SKM-1 treated with dmso at 0.1 percent for 144 hours (cell line): ENCODE data around the gene ZDHHC19.
"Not testable (repeated sequence)": the region's sequence is repeated elsewhere in the genome, so short reads cannot be mapped to it uniquely, and the experiment has no call there.

ENCODE experiments used
- DNase-seq: peaks from one replicate; lab custom pipeline; 2025; ENCODE audit not compliant: unreplicated experiment; lab: John Stamatoyannopoulos, UW

Gene ZDHHC19

GRCh38 chr3:196205442-196206205 is 5.6 kb downstream of the ZDHHC19 start:
- not testable (repeated sequence) for DNase-seq

GRCh38 chr3:196203846-196204245 is 7.4 kb downstream of the ZDHHC19 start:
- no peak for DNase-seq

- no peak for DNase-seq
Observed at GRCh38 chr3:196202516-196202970, 8.7 kb downstream of the ZDHHC19 start.

- peak; percentile 49 for DNase-seq
Observed at GRCh38 chr3:196198771-196199753, 12.1 kb downstream of the ZDHHC19 start.

GRCh38 chr3:196198081-196198675 is 13.0 kb downstream of the ZDHHC19 start:
- DNase-seq = no peak

- DNase-seq = no peak
Observed at GRCh38 chr3:196197524-196197923, 13.7 kb downstream of the ZDHHC19 start.

DNA sequence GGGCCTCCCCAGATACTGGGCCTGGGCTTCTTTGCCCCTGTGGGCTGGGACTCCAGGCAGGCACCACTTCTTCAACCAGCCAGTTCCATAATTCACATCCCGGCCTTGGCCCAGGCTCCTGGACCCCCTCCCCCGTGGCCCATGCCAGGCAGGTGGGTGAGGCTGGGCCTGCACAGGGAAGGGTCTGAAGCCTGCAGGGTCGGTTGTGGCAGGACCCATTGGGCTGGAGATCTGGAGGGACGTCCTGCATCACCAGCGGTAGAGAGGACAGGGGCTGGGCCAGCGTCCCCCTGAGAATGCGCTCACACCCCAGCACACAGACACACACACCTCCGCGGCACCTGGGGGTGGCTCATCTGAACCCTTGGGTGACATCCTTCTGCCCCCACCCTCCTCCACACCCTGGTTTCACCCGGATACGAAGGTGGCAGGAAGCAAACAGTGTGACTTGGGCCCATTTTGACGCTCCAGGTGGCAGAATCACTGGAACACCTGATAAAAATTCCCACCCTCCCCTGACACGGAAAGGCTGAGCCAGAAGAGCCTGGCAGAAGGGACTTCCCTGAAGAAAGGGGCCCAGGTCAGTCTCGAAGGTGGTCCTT is 15.4 kb downstream of the ZDHHC19 start:
- DNase-seq = no peak

DNA sequence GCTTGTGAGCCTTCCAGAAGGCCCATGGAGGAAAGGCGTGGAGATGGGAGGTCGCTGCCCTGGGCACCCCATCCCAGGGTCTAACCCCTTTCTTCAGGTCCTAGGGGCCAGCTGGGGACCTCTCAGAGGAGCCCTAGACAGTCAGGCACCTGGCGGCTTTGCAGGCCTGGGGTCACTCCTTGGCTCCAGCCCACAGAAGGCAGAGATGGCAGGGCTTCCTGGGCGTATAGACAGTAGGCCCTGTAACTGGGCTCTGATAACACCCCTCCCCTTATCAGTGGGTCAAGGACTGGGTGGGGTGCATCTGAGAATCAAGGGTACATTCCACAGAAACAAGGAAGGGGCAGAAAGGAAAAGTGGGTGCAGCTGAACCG is 16.7 kb downstream of the ZDHHC19 start:
- no peak for DNase-seq

DNA sequence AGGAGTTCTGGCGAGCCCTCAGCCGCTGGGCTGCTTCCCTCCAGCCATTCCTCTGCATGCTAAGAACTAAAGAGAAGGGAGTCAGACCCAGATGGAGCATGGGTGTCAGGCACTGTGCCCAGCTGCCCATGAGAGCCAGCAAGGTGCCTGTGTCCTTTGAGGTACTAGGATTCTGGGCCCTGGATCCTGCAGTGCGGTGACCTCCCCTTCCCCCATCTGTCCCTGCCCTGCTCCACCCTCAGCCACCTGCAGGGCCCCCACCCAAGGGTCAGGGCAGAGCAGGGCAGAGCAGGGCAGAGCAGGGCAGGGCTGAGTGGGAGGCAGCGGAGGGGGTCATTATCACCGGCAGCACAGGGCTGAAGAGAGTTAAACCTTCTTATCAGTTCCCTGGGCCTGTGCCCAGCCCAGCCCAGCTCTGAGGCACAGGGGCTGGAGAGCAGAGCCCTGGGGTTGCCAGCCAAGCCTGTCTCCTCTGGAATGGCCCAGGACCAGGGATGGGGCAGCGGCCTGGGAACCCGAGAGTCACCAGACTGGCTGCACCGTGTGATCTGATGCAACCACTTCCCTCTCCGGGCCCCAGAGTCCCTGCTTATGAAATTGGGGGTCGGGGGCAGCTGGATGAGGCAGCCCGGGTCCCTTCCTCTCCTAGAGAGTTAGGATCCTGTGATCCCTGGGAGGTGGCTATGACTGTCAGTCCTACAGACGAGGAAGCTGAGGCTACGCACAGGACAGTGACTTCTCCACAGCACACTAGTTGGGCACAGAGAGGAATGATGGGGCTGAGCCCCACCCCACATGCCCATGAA is 17.3 kb downstream of the ZDHHC19 start:
- DNase-seq = no peak

- no peak for DNase-seq
Observed at GRCh38 chr3:196193133-196193735, 18.0 kb downstream of the ZDHHC19 start.

GRCh38 chr3:196192524-196193051 is 18.6 kb downstream of the ZDHHC19 start:
- DNase-seq = peak; percentile 28

DNA sequence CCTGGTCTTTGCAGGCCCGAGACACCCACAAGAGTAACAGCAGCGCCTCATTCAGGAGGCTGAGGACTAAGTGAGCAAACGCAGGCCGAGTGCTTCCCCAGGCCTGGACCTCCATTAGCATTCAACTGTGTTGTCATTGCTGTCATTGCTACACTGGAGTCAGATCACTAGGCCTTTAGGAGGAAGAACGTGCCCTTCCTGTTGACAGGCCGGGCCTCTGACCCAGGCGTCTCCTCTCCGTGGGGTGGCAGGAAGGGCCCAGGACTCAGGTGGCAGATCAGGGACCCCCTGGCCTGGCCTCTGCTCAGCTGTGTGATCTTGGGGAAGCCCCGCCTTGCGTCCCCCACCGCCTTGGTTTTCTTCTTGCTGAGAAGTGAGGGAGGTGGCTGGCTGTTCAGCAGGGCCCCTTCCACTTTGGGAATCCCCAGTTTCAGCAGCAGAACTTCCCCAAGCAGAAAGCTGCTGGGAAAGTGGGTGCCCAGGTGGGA is 19.1 kb downstream of the ZDHHC19 start:
- peak; percentile 81 for DNase-seq

GRCh38 chr3:196189566-196190347 is 21.4 kb downstream of the ZDHHC19 start:
- DNase-seq = no peak

- DNase-seq = no peak
Observed at GRCh38 chr3:196186651-196187573, 24.3 kb downstream of the ZDHHC19 start.

DNA sequence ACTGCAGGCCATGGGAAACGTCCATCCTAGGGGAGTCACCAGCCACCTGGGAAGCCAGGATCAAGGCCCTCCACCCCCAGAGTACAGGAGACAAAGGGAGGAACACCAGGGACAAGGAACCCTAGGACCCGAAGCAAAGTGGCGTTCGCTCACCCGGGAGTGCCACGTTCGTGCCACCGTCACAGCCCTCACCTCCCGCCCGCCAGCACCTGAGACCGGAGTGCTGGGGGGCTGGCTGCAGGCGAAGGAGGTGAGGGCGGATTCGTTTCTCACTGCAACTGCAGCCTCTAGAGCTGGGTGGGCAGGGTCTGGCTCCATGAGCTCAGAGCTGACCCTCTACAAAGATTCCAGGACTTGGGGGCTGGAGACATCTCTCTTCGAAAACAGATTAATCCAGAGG is 26.3 kb downstream of the ZDHHC19 start:
- DNase-seq = no peak

DNA sequence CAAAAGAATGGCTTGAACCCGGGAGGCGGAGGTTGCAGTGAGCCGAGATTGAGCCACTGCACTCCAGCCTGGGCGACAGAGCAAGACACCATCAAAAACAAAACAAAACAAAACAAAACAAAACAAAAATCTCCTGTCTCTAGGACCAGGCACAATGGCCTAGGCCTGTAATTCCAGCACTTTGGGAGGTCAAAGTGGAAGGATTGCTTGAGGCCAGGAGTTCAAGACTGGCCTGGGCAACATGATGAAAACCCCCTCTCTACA is 27.1 kb downstream of the ZDHHC19 start:
- DNase-seq = not testable (repeated sequence)

GRCh38 chr3:196181127-196181546 is 30.1 kb downstream of the ZDHHC19 start:
- no peak for DNase-seq

- DNase-seq = no peak
Observed at GRCh38 chr3:196180346-196180745, 30.9 kb downstream of the ZDHHC19 start.
